Liver (tissue), 9 donors: ENCODE measurements around the gene GPHA2. TPM values are rescaled to one million over a fixed set of nuclear protein-coding genes. Genes with fewer than 3 reads are reported as not detected.

ENCODE experiments used
- DNase-seq: peaks from one replicate; pipeline ENCODE4 v3.0.0-alpha.2; 2017; ENCODE audit warnings: low spot score
- H3K27ac ChIP-seq, 2 donors: one replicate each; pipeline ENCODE4 v1.7.0; 2013; ENCODE audit warnings: inconsistent platforms in 2 of 2, low read length in 2 of 2, control low read depth in 1 of 2, low read depth in 1 of 2, mild to moderate bottlenecking in 1 of 2
- H3K27me3 ChIP-seq, 4 donors: one replicate each; pipeline versions ENCODE4 v1.6.1 to v1.7.0; 2013; ENCODE audit warnings: low read length in 3 of 4, inconsistent platforms in 1 of 4, mild to moderate bottlenecking in 1 of 4, moderate library complexity in 1 of 4; ENCODE audit not compliant: control insufficient read depth in 4 of 4, insufficient read depth in 4 of 4
- H3K36me3 ChIP-seq, 4 donors: one replicate each; pipeline versions ENCODE4 v1.6.1 to v1.7.0; 2013; ENCODE audit warnings: low read length in 3 of 4, mild to moderate bottlenecking in 3 of 4, low read depth in 1 of 4, moderate library complexity in 1 of 4; ENCODE audit not compliant: control insufficient read depth in 4 of 4, insufficient read depth in 3 of 4
- H3K4me1 ChIP-seq, 4 donors: one replicate each; pipeline versions ENCODE4 v1.6.1 to v1.7.0; 2013; ENCODE audit warnings: low read length in 3 of 4, mild to moderate bottlenecking in 3 of 4, moderate library complexity in 1 of 4; ENCODE audit not compliant: control insufficient read depth in 4 of 4, insufficient read depth in 4 of 4
- H3K4me3 ChIP-seq, 3 donors: one replicate each; pipeline versions ENCODE4 v1.6.1 to v1.7.0; 2013; ENCODE audit warnings: low read length in 3 of 3, control low read depth in 1 of 3, low read depth in 1 of 3, mild to moderate bottlenecking in 1 of 3
- H3K9ac ChIP-seq, 2 donors: one replicate each; pipeline ENCODE4 v1.7.0; 2013; ENCODE audit warnings: low read length in 2 of 2, mild to moderate bottlenecking in 2 of 2, moderate library complexity in 2 of 2, control low read depth in 1 of 2, low read depth in 1 of 2
- H3K9me3 ChIP-seq, 4 donors: one replicate each; pipeline versions ENCODE4 v1.6.1 to v1.7.0; 2013; ENCODE audit warnings: low read length in 3 of 4; ENCODE audit not compliant: control insufficient read depth in 4 of 4
- ATF3 ChIP-seq: IDR thresholded peaks from 2 replicates; pipeline ENCODE4 v1.6.1; 2016; ENCODE audit warnings: antibody characterized with exemption
- CTCF ChIP-seq: fragments of 150-350 bp; IDR thresholded peaks from 2 replicates; pipeline ENCODE4 v1.5.1; 2017; ENCODE audit warnings: improper control_type of control experiment, low read depth, low read length; ENCODE audit not compliant: missing input control
- FOXA1 ChIP-seq: IDR thresholded peaks from 2 replicates; pipeline ENCODE4 v1.6.1; 2016; ENCODE audit warnings: antibody characterized with exemption
- FOXA2 ChIP-seq: IDR thresholded peaks from 2 replicates; pipeline ENCODE4 v1.6.1; 2016; ENCODE audit warnings: antibody characterized with exemption
- GABPA ChIP-seq, 2 donors: IDR thresholded peaks in 1 of 2; conservative IDR thresholded peaks in 1 of 2; 2 replicates each; pipeline ENCODE4 v1.6.1; 2016; ENCODE audit warnings: antibody characterized with exemption in 2 of 2, mild to moderate bottlenecking in 1 of 2, moderate library complexity in 1 of 2
- HNF4A ChIP-seq, 2 donors: conservative IDR thresholded peaks; 2 replicates each; pipeline ENCODE4 v1.6.1; 2016; ENCODE audit warnings: antibody characterized with exemption in 2 of 2, mild to moderate bottlenecking in 2 of 2
- HNF4G ChIP-seq: IDR thresholded peaks from 2 replicates; pipeline ENCODE4 v1.6.1; 2016; ENCODE audit warnings: antibody characterized with exemption
- NR2F2 ChIP-seq: IDR thresholded peaks from 2 replicates; pipeline ENCODE4 v1.6.1; 2016; ENCODE audit warnings: antibody characterized with exemption
- RAD21 ChIP-seq, 2 donors: IDR thresholded peaks; 2 replicates each; pipeline ENCODE4 v1.6.1; 2016; ENCODE audit warnings: antibody characterized with exemption in 2 of 2, mild to moderate bottlenecking in 2 of 2
- RXRA ChIP-seq, 2 donors: IDR thresholded peaks; 2 replicates each; pipeline ENCODE4 v1.6.1; 2017 to 2018; ENCODE audit warnings: antibody characterized with exemption in 2 of 2, mild to moderate bottlenecking in 1 of 2
- SP1 ChIP-seq: IDR thresholded peaks from 2 replicates; pipeline ENCODE4 v1.6.1; 2018; ENCODE audit warnings: antibody characterized with exemption, mild to moderate bottlenecking
- TAF1 ChIP-seq: conservative IDR thresholded peaks from 2 replicates; pipeline ENCODE4 v1.6.1; 2016; ENCODE audit warnings: antibody characterized with exemption, mild to moderate bottlenecking
- YY1 ChIP-seq: IDR thresholded peaks from 2 replicates; pipeline ENCODE4 v1.6.1; 2016; ENCODE audit warnings: antibody characterized with exemption, mild to moderate bottlenecking
- WGBS: extraction: QIAGEN DNeasy Blood & Tissue Kit; methylation state at CpG from one replicate; pipeline ENCODE4 v1.1.7; 2013; 5-methylcytosine and 5-hydroxymethylcytosine counted together
- polyA plus RNA-seq, 2 donors: library from polyadenylated mRNA; stranded (reverse) in 1 of 2; unstranded in 1 of 2; fragments of 200-250 nt in 1 of 2; fragments of >200 nt in 1 of 2; fragmentation: Nextera tagmentation in 1 of 2; extraction: Ambion mirVana in 1 of 2; gene quantifications; one replicate each; pipeline versions ENCODE4 v1.2.1 to v1.2.3, GENCODE V29; 2013 to 2015
- total RNA-seq, 2 donors: library from RNA; depleted of rRNA; stranded (reverse); fragments of >200 nt; gene quantifications; one replicate each; pipeline ENCODE4 v1.2.3, GENCODE V29; 2014
- TF ChIP-seq, protein P1 (sequence below): IDR thresholded peaks from 2 replicates; pipeline ENCODE4 v1.6.1; 2016; ENCODE audit warnings: antibody characterized with exemption, mild to moderate bottlenecking
- TF ChIP-seq, protein P2 (sequence below): IDR thresholded peaks from 2 replicates; pipeline ENCODE4 v1.6.1; 2016; ENCODE audit warnings: antibody characterized with exemption
- donor health status: healthy.
- donor health status: healthy.
- donor health status: healthy.
- donor health status: healthy.
- donor health status: healthy.

Gene GPHA2
- total and polyA plus RNA-seq, 4 donors, result not detected

GRCh38 chr11:64887757-64888405 is 47.8 kb downstream of the GPHA2 start:
- H3K27ac ChIP-seq, result peak overlapping the region; percentile 52 to 62
- WGBS, result 9% methylated on average over 34 of the region's 34 CpGs
- TF ChIP-seq CTCF, result peak; percentile 90
- peak; percentile 38 for TF ChIP-seq SP1
- no peak for TF ChIP-seq TAF1
- TF ChIP-seq ATF3, result no peak
- peak in 1 of 2 donors; percentile 23 for TF ChIP-seq GABPA (IDR thresholded peaks at IDR 0.05 in 1 of 2, conservative IDR thresholded peaks at IDR 0.05 in 1 of 2)
- peak; percentile 65 to 80 for TF ChIP-seq RAD21 (IDR thresholded peaks at IDR 0.05)
- TF ChIP-seq HNF4A (conservative IDR thresholded peaks at IDR 0.05), result peak in 1 of 2 donors; percentile 15
- peak; percentile 42 to 43 for TF ChIP-seq RXRA (IDR thresholded peaks at IDR 0.05)

GRCh38 chr11:64887234-64887756 is 48.4 kb downstream of the GPHA2 start:
- WGBS, result 80% methylated on average over 8 of the region's 8 CpGs
- no peak for DNase-seq
- Histone ChIP-seq H3K27ac (peak overlapping the region; percentile 52 to 62), H3K9me3 (no peaks in the 10 kb centered on the region), H3K27me3 (no peaks in the 10 kb centered on the region), H3K36me3 (no peaks in the 10 kb centered on the region), H3K4me3 (no peak overlapping the region), H3K4me1 (peaks cover 10 to 42% (median 34%) of the 10 kb centered on the region in 4 donors), H3K9ac (no peak overlapping the region)
- TF ChIP-seq FOXA2 (no peak), HNF4G (no peak), YY1 (no peak), TAF1 (no peak), SP1 (no peak)

More at GRCh38 chr11:64887757-64888405, 47.8 kb downstream of the GPHA2 start:
- Histone ChIP-seq H3K4me3 (peak overlapping the region in 2 of 3 donors; percentile 5 to 29), H3K36me3 (no peaks in the 10 kb centered on the region), H3K4me1 (peaks cover 10 to 45% (median 36%) of the 10 kb centered on the region in 4 donors), H3K9me3 (no peaks in the 10 kb centered on the region), H3K27me3 (no peaks in the 10 kb centered on the region), H3K9ac (no peak overlapping the region)
- DNase-seq, result peak; percentile 96

DNA sequence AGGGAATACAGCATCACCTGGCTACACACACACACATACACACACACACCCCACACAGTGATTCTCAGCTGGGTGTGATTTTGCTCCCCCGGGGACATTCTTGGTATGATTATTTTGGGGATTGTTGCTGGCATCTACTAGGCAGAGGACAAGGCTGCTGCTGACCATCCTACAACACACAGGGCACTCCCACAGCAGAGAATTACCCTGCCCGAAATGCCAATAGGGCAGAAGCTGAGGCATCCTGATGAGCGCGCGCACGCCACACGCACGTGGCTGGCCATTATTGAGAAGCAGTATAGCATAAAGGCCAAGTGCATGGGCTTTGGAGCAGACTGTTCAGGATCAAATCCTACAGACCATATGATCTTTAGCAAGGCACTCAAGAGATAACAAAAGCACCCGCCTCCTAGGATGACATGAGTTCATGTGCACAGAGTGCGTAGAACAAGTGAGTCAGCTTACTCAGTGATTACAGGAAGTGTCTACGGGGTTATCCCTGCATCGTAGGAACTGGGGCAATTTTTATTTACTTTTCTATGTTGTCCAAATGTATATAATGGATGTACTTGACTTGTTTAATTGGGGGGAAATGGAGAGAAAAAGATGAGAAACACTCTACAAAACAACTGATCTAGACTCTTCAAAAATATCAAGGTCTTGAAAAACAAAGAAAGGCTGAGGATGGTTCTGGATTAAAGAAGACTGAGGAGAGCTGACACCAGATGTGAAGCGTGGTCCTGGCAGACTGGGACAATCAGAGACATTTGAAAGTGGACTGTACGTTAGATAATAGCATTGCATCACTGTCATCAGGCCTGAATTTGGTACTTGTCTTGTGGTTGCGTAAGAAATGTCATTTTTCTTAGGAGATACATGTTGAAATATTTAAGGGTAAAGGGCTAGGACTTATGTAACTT is 50.1 kb downstream of the GPHA2 start:
- no peaks in the 10 kb centered on the region for H3K9me3 ChIP-seq
- no peaks in the 10 kb centered on the region for H3K27me3 ChIP-seq
- H3K36me3 ChIP-seq, result no peaks in the 10 kb centered on the region
- H3K27ac ChIP-seq, result peak overlapping the region in 1 of 2 donors; percentile 15
- WGBS, result 69% methylated on average over 15 of the region's 15 CpGs
- no peak overlapping the region for H3K4me3 ChIP-seq
- no peak for DNase-seq
- peaks cover 10 to 30% (median 25%) of the 10 kb centered on the region in 4 donors for H3K4me1 ChIP-seq
- TF ChIP-seq NR2F2 (no peak), HNF4A (conservative IDR thresholded peaks at IDR 0.05) (peak in 1 of 2 donors; percentile 10), ATF3 (peak; percentile 31), FOXA1 (no peak), SP1 (no peak), YY1 (no peak)
- TF ChIP-seq, protein P1, sequence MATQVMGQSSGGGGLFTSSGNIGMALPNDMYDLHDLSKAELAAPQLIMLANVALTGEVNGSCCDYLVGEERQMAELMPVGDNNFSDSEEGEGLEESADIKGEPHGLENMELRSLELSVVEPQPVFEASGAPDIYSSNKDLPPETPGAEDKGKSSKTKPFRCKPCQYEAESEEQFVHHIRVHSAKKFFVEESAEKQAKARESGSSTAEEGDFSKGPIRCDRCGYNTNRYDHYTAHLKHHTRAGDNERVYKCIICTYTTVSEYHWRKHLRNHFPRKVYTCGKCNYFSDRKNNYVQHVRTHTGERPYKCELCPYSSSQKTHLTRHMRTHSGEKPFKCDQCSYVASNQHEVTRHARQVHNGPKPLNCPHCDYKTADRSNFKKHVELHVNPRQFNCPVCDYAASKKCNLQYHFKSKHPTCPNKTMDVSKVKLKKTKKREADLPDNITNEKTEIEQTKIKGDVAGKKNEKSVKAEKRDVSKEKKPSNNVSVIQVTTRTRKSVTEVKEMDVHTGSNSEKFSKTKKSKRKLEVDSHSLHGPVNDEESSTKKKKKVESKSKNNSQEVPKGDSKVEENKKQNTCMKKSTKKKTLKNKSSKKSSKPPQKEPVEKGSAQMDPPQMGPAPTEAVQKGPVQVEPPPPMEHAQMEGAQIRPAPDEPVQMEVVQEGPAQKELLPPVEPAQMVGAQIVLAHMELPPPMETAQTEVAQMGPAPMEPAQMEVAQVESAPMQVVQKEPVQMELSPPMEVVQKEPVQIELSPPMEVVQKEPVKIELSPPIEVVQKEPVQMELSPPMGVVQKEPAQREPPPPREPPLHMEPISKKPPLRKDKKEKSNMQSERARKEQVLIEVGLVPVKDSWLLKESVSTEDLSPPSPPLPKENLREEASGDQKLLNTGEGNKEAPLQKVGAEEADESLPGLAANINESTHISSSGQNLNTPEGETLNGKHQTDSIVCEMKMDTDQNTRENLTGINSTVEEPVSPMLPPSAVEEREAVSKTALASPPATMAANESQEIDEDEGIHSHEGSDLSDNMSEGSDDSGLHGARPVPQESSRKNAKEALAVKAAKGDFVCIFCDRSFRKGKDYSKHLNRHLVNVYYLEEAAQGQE, result no peak
- TF ChIP-seq, protein P2, sequence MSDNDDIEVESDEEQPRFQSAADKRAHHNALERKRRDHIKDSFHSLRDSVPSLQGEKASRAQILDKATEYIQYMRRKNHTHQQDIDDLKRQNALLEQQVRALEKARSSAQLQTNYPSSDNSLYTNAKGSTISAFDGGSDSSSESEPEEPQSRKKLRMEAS, result peak; percentile 13
- no peak overlapping the region for H3K9ac ChIP-seq
